A673 (cell line): ENCODE data around the gene MEGF11.

ENCODE experiments used
- EZH2 ChIP-seq: fragments of 200-600 bp; sonication (generic); IDR thresholded peaks from 2 replicates; pipeline ENCODE4 v1.6.1; 2017; ENCODE audit warnings: borderline replicate concordance, low read depth, mild to moderate bottlenecking, mixed read lengths, antibody characterized with exemption, low read length; ENCODE audit not compliant: poor library complexity, severe bottlenecking
- TF ChIP-seq, protein P1 (sequence below): fragments of 300-800, 200-600 bp; sonication (generic); conservative IDR thresholded peaks from 2 replicates; pipeline ENCODE4 v1.5.1; 2017; ENCODE audit warnings: low read depth, mild to moderate bottlenecking, antibody characterized with exemption, low read length, moderate library complexity, mixed read lengths

- no peak for TF ChIP-seq EZH2
- TF ChIP-seq, protein P1, sequence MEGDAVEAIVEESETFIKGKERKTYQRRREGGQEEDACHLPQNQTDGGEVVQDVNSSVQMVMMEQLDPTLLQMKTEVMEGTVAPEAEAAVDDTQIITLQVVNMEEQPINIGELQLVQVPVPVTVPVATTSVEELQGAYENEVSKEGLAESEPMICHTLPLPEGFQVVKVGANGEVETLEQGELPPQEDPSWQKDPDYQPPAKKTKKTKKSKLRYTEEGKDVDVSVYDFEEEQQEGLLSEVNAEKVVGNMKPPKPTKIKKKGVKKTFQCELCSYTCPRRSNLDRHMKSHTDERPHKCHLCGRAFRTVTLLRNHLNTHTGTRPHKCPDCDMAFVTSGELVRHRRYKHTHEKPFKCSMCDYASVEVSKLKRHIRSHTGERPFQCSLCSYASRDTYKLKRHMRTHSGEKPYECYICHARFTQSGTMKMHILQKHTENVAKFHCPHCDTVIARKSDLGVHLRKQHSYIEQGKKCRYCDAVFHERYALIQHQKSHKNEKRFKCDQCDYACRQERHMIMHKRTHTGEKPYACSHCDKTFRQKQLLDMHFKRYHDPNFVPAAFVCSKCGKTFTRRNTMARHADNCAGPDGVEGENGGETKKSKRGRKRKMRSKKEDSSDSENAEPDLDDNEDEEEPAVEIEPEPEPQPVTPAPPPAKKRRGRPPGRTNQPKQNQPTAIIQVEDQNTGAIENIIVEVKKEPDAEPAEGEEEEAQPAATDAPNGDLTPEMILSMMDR: no peak
Observed at GRCh38 chr15:66050264-66050663, 203.3 kb downstream of the MEGF11 start.
